Mammary epithelial cell (primary cell): Measurements from ENCODE around the gene ACRBP.

ENCODE experiments used
- CTCF ChIP-seq, 2 donors: IDR thresholded peaks in 1 of 2; conservative IDR thresholded peaks in 1 of 2; 2 replicates each; pipeline ENCODE4 v1.5.1; 2011 to 2012; ENCODE audit warnings: inconsistent platforms in 2 of 2, low read length in 2 of 2, mild to moderate bottlenecking in 2 of 2, control low read depth in 1 of 2, low read depth in 1 of 2; ENCODE audit not compliant: insufficient read depth in 1 of 2; ENCODE audit errors: extremely low read depth in 1 of 2
- EZH2 ChIP-seq: IDR thresholded peaks from 2 replicates; pipeline ENCODE4 v1.6.1; 2012; ENCODE audit warnings: low read length, inconsistent platforms, borderline replicate concordance

- TF ChIP-seq CTCF (conservative IDR thresholded peaks at IDR 0.05 in 1 of 2, IDR thresholded peaks at IDR 0.05 in 1 of 2; ENCODE audit: extremely low read depth in 1 of 2, insufficient read depth in 1 of 2, low read depth in 1 of 2, low read length in 2 of 2): no peak
- TF ChIP-seq EZH2: no peak
Observed at GRCh38 chr12:6638305-6638704, 8.9 kb downstream of the ACRBP start.
